GM23338 (cell line): ENCODE measurements around the gene SETDB1. TPM values are rescaled to one million over a fixed set of nuclear protein-coding genes. Genes with fewer than 3 reads are reported as not detected.

Experiments used
- ATAC-seq: fragments of 200-7000 bp; cut with Tn5 transposase; 3 replicates; pipeline ENCODE4 v1.9.1; 2020
- DNase-seq: peaks from one replicate; pipeline ENCODE4 v3.0.0-alpha.2; 2015; ENCODE audit warnings: low spot score
- H2AFZ ChIP-seq: fragments of 200-600 bp; sonication (generic); 2 replicates; pipeline ENCODE4 v1.8.0; 2016; ENCODE audit warnings: antibody characterized with exemption, mild to moderate bottlenecking, moderate library complexity
- H3F3A ChIP-seq: fragments of 200-600 bp; sonication (generic); replicated peaks from 2 replicates; pipeline ENCODE4 v1.8.0; 2017; ENCODE audit warnings: antibody characterized with exemption, mixed run types, low read depth
- H3K27ac ChIP-seq: fragments of 200-600 bp; sonication (generic); 2 replicates; pipeline ENCODE4 v1.6.1; 2016; ENCODE audit warnings: low read depth
- H3K27me3 ChIP-seq: fragments of 200-600 bp; sonication (generic); 2 replicates; pipeline ENCODE4 v1.8.0; 2016; ENCODE audit warnings: mild to moderate bottlenecking, mixed run types, moderate library complexity; ENCODE audit not compliant: insufficient read depth
- H3K36me3 ChIP-seq: fragments of 200-600 bp; sonication (generic); 2 replicates; pipeline ENCODE4 v1.8.0; 2016; ENCODE audit warnings: mild to moderate bottlenecking; ENCODE audit not compliant: insufficient read depth
- H3K4me1 ChIP-seq: fragments of 200-600 bp; sonication (generic); 2 replicates; pipeline ENCODE4 v1.8.0; 2016; ENCODE audit warnings: mild to moderate bottlenecking, moderate library complexity; ENCODE audit not compliant: insufficient read depth
- H3K4me2 ChIP-seq: fragments of 200-600 bp; sonication (generic); 2 replicates; pipeline ENCODE4 v1.7.1; 2017; ENCODE audit warnings: mixed run types
- H3K4me3 ChIP-seq: fragments of 200-600 bp; sonication (generic); 2 replicates; pipeline ENCODE4 v1.6.1; 2016; ENCODE audit warnings: mixed run types
- H3K79me2 ChIP-seq: fragments of 200-600 bp; sonication (generic); replicated peaks from 2 replicates; pipeline ENCODE4 v1.8.0; 2017; ENCODE audit warnings: mild to moderate bottlenecking; ENCODE audit not compliant: insufficient read depth
- H3K9me2 ChIP-seq: fragments of 200-600 bp; sonication (generic); 2 replicates; pipeline ENCODE4 v1.8.0; 2017; ENCODE audit not compliant: insufficient read depth
- H4K20me1 ChIP-seq: fragments of 200-600 bp; sonication (generic); replicated peaks from 2 replicates; pipeline ENCODE4 v1.8.0; 2017; ENCODE audit warnings: mild to moderate bottlenecking; ENCODE audit not compliant: insufficient read depth
- H3K27ac Mint-ChIP-seq: 2 replicates; pipeline ENCODE4 v1.8.0; 2020; ENCODE audit warnings: inconsistent platforms, mild to moderate bottlenecking, moderate library complexity, mixed read lengths
- H3K27me3 Mint-ChIP-seq: 3 replicates; pipeline ENCODE4 v1.8.0; 2022; ENCODE audit warnings: low read depth, mild to moderate bottlenecking, moderate library complexity, mixed read lengths, inconsistent platforms; ENCODE audit not compliant: insufficient read depth, poor library complexity
- H3K36me3 Mint-ChIP-seq: 3 replicates; pipeline ENCODE4 v1.8.0; 2021; ENCODE audit warnings: low read depth, mild to moderate bottlenecking, inconsistent platforms, moderate library complexity, mixed read lengths
- H3K4me1 Mint-ChIP-seq: 3 replicates; pipeline ENCODE4 v1.8.0; 2020; ENCODE audit warnings: mild to moderate bottlenecking, inconsistent platforms, mixed read lengths
- H3K4me3 Mint-ChIP-seq: 3 replicates; pipeline ENCODE4 v1.8.0; 2021; ENCODE audit warnings: moderate library complexity, mild to moderate bottlenecking, inconsistent platforms, mixed read lengths
- H3K9me3 Mint-ChIP-seq: 3 replicates; pipeline ENCODE4 v1.8.0; 2020; ENCODE audit warnings: moderate library complexity, mild to moderate bottlenecking, inconsistent platforms, mixed read lengths
- CREB1 ChIP-seq: fragments of 250-450 bp; sonication (Bioruptor Pico); IDR thresholded peaks from 2 replicates; pipeline ENCODE4 v1.5.0; 2020; ENCODE audit warnings: low read depth, mild to moderate bottlenecking, moderate library complexity
- CTCF ChIP-seq, 2 experiments: fragments of 200-600 bp in 1 of 2; sonication (generic) in 1 of 2; conservative IDR thresholded peaks; 2 replicates each; pipeline versions ENCODE4 v1.5.1 to v1.6.1; 2016 to 2017; ENCODE audit warnings: antibody characterized with exemption in 2 of 2, low read depth in 2 of 2, mild to moderate bottlenecking in 2 of 2, moderate library complexity in 1 of 2
- ETS1 ChIP-seq: IDR thresholded peaks from 2 replicates; pipeline ENCODE4 v1.6.1; 2016; ENCODE audit warnings: antibody characterized with exemption
- EZH2phosphoT487 ChIP-seq: fragments of 200-600 bp; sonication (generic); IDR thresholded peaks from one replicate; pipeline ENCODE4 v1.8.1; 2018; ENCODE audit warnings: antibody characterized with exemption; ENCODE audit not compliant: unreplicated experiment
- JUNB ChIP-seq: IDR thresholded peaks from one replicate; pipeline ENCODE4 v1.6.1; 2016; ENCODE audit warnings: antibody characterized with exemption; ENCODE audit not compliant: unreplicated experiment
- NANOG ChIP-seq: IDR thresholded peaks from 2 replicates; pipeline ENCODE4 v1.6.1; 2016; ENCODE audit warnings: antibody characterized with exemption, borderline replicate concordance
- POLR2AphosphoS5 ChIP-seq: IDR thresholded peaks from 2 replicates; pipeline ENCODE4 v1.6.1; 2016; ENCODE audit warnings: antibody characterized with exemption, low read depth
- STAT1 ChIP-seq: IDR thresholded peaks from one replicate; pipeline ENCODE4 v1.6.1; 2016; ENCODE audit warnings: antibody characterized with exemption; ENCODE audit not compliant: unreplicated experiment
- ZNF114 ChIP-seq: fragments of 250-450 bp; sonication (Bioruptor Pico); IDR thresholded peaks from 2 replicates; pipeline ENCODE4 v1.5.0; 2020; ENCODE audit warnings: mild to moderate bottlenecking, moderate library complexity
- polyA plus RNA-seq: library from polyadenylated mRNA; unstranded; fragments of >200 nt; fragmentation: Nextera tagmentation; extraction: Ambion mirVana; gene quantifications from 2 replicates; pipeline ENCODE4 v1.2.1, GENCODE V29; 2016
- total RNA-seq: library from RNA; depleted of rRNA; stranded (reverse); fragments of >200 nt; shearing (Covaris generic); gene quantifications from 2 replicates; pipeline ENCODE4 v1.2.3, GENCODE V29; 2014
- TF ChIP-seq, protein P1 (sequence below): fragments of 250-450 bp; sonication (Bioruptor Pico); IDR thresholded peaks from 2 replicates; pipeline ENCODE4 v1.5.0; 2020; ENCODE audit warnings: mild to moderate bottlenecking, moderate library complexity

The SETDB1 gene
- total and polyA plus RNA-seq, 2 experiments from 2014 or later, result 16.9 to 47.4 TPM

DNA sequence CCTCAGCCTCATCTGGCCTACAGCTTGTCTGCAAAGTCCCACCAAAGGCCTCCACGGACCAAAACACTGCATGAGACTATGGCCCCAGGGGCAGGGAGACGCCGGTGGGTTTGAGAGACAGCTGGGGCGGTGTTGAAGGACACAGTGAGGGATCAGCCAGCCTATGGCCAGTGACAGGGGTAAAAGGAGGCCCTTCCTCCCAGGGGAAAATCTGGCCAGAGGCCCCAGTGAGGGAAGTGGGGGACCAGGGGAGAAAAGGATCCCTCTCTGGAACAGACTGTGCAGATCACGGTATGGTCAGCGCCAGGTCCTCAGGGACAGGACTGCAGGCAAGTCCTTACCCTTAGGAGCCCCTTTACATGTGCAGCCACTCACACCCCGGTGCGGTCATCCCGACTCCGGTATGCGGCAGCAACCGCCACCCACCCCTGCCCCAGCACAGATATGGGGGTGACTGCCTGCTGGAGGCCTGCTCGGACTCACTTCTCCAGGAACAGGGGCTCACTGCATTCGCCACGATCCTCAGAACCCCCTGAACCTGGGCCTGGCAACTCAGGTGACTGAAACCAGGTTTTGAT is 47.2 kb downstream of the SETDB1 start (continued):
- no peak for TF ChIP-seq CTCF (conservative IDR thresholded peaks at IDR 0.05; ENCODE audit: low read depth in 2 of 2)
- TF ChIP-seq STAT1, result no peak
- TF ChIP-seq, protein P1, sequence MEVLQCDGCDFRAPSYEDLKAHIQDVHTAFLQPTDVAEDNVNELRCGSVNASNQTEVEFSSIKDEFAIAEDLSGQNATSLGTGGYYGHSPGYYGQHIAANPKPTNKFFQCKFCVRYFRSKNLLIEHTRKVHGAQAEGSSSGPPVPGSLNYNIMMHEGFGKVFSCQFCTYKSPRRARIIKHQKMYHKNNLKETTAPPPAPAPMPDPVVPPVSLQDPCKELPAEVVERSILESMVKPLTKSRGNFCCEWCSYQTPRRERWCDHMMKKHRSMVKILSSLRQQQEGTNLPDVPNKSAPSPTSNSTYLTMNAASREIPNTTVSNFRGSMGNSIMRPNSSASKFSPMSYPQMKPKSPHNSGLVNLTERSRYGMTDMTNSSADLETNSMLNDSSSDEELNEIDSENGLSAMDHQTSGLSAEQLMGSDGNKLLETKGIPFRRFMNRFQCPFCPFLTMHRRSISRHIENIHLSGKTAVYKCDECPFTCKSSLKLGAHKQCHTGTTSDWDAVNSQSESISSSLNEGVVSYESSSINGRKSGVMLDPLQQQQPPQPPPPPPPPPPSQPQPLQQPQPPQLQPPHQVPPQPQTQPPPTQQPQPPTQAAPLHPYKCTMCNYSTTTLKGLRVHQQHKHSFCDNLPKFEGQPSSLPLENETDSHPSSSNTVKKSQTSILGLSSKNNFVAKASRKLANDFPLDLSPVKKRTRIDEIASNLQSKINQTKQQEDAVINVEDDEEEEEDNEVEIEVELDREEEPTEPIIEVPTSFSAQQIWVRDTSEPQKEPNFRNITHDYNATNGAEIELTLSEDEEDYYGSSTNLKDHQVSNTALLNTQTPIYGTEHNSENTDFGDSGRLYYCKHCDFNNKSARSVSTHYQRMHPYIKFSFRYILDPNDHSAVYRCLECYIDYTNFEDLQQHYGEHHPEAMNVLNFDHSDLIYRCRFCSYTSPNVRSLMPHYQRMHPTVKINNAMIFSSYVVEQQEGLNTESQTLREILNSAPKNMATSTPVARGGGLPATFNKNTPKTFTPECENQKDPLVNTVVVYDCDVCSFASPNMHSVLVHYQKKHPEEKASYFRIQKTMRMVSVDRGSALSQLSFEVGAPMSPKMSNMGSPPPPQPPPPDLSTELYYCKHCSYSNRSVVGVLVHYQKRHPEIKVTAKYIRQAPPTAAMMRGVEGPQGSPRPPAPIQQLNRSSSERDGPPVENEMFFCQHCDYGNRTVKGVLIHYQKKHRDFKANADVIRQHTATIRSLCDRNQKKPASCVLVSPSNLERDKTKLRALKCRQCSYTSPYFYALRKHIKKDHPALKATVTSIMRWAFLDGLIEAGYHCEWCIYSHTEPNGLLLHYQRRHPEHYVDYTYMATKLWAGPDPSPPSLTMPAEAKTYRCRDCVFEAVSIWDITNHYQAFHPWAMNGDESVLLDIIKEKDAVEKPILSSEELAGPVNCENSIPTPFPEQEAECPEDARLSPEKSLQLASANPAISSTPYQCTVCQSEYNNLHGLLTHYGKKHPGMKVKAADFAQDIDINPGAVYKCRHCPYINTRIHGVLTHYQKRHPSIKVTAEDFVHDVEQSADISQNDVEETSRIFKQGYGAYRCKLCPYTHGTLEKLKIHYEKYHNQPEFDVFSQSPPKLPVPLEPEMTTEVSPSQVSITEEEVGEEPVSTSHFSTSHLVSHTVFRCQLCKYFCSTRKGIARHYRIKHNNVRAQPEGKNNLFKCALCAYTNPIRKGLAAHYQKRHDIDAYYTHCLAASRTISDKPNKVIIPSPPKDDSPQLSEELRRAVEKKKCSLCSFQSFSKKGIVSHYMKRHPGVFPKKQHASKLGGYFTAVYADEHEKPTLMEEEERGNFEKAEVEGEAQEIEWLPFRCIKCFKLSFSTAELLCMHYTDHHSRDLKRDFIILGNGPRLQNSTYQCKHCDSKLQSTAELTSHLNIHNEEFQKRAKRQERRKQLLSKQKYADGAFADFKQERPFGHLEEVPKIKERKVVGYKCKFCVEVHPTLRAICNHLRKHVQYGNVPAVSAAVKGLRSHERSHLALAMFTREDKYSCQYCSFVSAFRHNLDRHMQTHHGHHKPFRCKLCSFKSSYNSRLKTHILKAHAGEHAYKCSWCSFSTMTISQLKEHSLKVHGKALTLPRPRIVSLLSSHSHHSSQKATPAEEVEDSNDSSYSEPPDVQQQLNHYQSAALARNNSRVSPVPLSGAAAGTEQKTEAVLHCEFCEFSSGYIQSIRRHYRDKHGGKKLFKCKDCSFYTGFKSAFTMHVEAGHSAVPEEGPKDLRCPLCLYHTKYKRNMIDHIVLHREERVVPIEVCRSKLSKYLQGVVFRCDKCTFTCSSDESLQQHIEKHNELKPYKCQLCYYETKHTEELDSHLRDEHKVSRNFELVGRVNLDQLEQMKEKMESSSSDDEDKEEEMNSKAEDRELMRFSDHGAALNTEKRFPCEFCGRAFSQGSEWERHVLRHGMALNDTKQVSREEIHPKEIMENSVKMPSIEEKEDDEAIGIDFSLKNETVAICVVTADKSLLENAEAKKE (CRISPR knock-in tag), result no peak
- TF ChIP-seq NANOG, result no peak
- TF ChIP-seq ZNF114, result no peak

GRCh38 chr1:150973836-150974579 is 47.8 kb downstream of the SETDB1 start:
- DNase-seq (peak; percentile 53), ATAC-seq (peak; percentile 1; the same call in 2 of the 3 replicates)
- peaks cover 14% of the 10 kb centered on the region for H3F3A ChIP-seq
- 0 out of 2 replicates have a peak overlapping the region, but pooled peaks have one; percentile 50 for H3K27ac ChIP-seq
- TF ChIP-seq JUNB (no peak), POLR2AphosphoS5 (0 out of 2 replicates have a peak, but pooled peaks have one; percentile 29), CREB1 (CRISPR knock-in tag) (no peak), ZNF114 (no peak), ETS1 (no peak), STAT1 (no peak), NANOG (no peak), EZH2phosphoT487 (no peak)
- H3K27ac Mint-ChIP-seq, result no peak overlapping the region
- peaks cover 20% of the 10 kb centered on the region; the same call in 1 of the 2 replicates for H4K20me1 ChIP-seq
- peaks cover 15% of the 10 kb centered on the region for H3K36me3 Mint-ChIP-seq
- peaks cover 4% of the 10 kb centered on the region; the same call in 1 of the 3 replicates for H3K9me3 Mint-ChIP-seq
- H3K27me3 Mint-ChIP-seq, result peaks cover 24% of the 10 kb centered on the region
- 0 out of 2 replicates have a peak, but pooled peaks cover 3% of the 10 kb centered on the region for H3K27me3 ChIP-seq
- H3K36me3 ChIP-seq, result no peaks in the 10 kb centered on the region
- H2AFZ ChIP-seq, result no peak overlapping the region
- H3K4me2 ChIP-seq, result peak overlapping the region; percentile 96
- H3K9me2 ChIP-seq, result no peaks in the 10 kb centered on the region
- peaks cover 62% of the 10 kb centered on the region for H3K4me1 Mint-ChIP-seq
- peak overlapping the region; percentile 88 for H3K4me3 ChIP-seq
- H3K79me2 ChIP-seq, result peaks cover 60% of the 10 kb centered on the region
- H3K4me3 Mint-ChIP-seq, result peak overlapping the region; percentile 82
- peaks cover 63% of the 10 kb centered on the region for H3K4me1 ChIP-seq
